WTC11 (cell line): ENCODE data around the gene C10orf90.

Experiments used
- ATF2 ChIP-seq: sonication (generic); formaldehyde crosslinking; IDR thresholded peaks from 2 replicates; pipeline ENCODE4 v1.8.1; 2022; ENCODE audit warnings: low read depth, missing genetic modification reagents, borderline replicate concordance
- CTCF ChIP-seq: fragments of 200-600 bp; IDR thresholded peaks from 2 replicates; pipeline ENCODE4 v1.8.0; 2022; ENCODE audit warnings: antibody characterized with exemption
- ESRRA ChIP-seq: sonication (generic); formaldehyde crosslinking; IDR thresholded peaks from 2 replicates; pipeline ENCODE4 v1.8.1; 2022; ENCODE audit warnings: mild to moderate bottlenecking, missing genetic modification reagents, borderline replicate concordance
- HMGXB4 ChIP-seq: sonication (generic); formaldehyde crosslinking; IDR thresholded peaks from 2 replicates; pipeline ENCODE4 v1.8.1; 2023; ENCODE audit warnings: mild to moderate bottlenecking, moderate library complexity, missing genetic modification reagents
- NFE2L1 ChIP-seq: sonication (generic); formaldehyde crosslinking; IDR thresholded peaks from 2 replicates; pipeline ENCODE4 v1.8.1; 2023; ENCODE audit warnings: missing genetic modification reagents
- PRDM15 ChIP-seq: sonication (generic); formaldehyde crosslinking; IDR thresholded peaks from 2 replicates; pipeline ENCODE4 v1.8.0; 2022; ENCODE audit warnings: missing genetic modification reagents
- TCF7 ChIP-seq: sonication (generic); formaldehyde crosslinking; IDR thresholded peaks from 2 replicates; pipeline ENCODE4 v1.8.0; 2022; ENCODE audit warnings: mild to moderate bottlenecking, low read depth, missing genetic modification reagents, moderate library complexity
- ZBTB21 ChIP-seq: sonication (generic); formaldehyde crosslinking; IDR thresholded peaks from 2 replicates; pipeline ENCODE4 v1.8.1; 2023; ENCODE audit warnings: mild to moderate bottlenecking, missing genetic modification reagents, borderline replicate concordance
- ZMAT4 ChIP-seq: fragments of 250-450 bp; sonication (Bioruptor Pico); IDR thresholded peaks from 2 replicates; pipeline ENCODE4 v1.9.0; 2021; ENCODE audit warnings: mild to moderate bottlenecking
- ZNF121 ChIP-seq: sonication (generic); formaldehyde crosslinking; IDR thresholded peaks from 2 replicates; pipeline ENCODE4 v1.8.0; 2023; ENCODE audit warnings: missing genetic modification reagents

- TF ChIP-seq HMGXB4 (no peak), TCF7 (no peak), CTCF (no peak), PRDM15 (CRISPR knock-in tag) (no peak), ATF2 (no peak), ESRRA (CRISPR knock-in tag) (no peak), ZMAT4 (CRISPR knock-in tag) (no peak), NFE2L1 (CRISPR knock-in tag) (no peak), ZNF121 (no peak), ZBTB21 (no peak)
Observed at GRCh38 chr10:126409821-126410220, 260.7 kb downstream of the C10orf90 start.
